ENCODE results near the gene IKZF3. TPM values are rescaled to one million over a fixed set of nuclear protein-coding genes. Genes with fewer than 3 reads are reported as not detected.

The IKZF3 gene
- total RNA-seq, 2 donors from 2014 or later: 4.8 to 5.6 TPM

DNA sequence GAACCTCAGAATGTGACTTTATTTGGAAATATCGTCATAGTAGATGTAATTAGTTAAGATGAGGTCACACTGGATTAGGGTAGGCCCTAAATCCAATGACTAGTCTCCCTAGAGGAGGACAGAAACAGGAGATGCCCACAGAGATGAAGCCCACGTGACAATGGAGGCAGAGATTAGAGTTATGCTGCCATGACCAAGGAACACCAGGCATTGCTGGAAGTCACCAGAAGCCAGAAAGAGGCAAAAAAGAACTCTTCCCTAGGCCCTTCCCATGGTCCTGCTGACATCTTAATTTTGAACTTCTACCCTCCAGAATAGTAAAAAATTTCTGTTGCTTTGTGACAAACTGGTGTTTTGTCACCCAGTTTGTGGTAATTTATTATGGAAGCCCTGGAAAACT, 49.6 kb downstream of the IKZF3 start:
- ATAC-seq (ENCODE audit: insufficient number of reproducible peaks, low FRiP score, low read depth): no peak
- no peaks in the 10 kb centered on the region for H3K4me1 ChIP-seq (ENCODE audit: control insufficient read depth in 1 of 2, low read depth in 2 of 2)
- H3K9me3 ChIP-seq: no peaks in the 10 kb centered on the region
- DNase-seq (ENCODE audit: low spot score): no peak
- H3K4me3 ChIP-seq: no peak overlapping the region
- TF ChIP-seq, protein P1, sequence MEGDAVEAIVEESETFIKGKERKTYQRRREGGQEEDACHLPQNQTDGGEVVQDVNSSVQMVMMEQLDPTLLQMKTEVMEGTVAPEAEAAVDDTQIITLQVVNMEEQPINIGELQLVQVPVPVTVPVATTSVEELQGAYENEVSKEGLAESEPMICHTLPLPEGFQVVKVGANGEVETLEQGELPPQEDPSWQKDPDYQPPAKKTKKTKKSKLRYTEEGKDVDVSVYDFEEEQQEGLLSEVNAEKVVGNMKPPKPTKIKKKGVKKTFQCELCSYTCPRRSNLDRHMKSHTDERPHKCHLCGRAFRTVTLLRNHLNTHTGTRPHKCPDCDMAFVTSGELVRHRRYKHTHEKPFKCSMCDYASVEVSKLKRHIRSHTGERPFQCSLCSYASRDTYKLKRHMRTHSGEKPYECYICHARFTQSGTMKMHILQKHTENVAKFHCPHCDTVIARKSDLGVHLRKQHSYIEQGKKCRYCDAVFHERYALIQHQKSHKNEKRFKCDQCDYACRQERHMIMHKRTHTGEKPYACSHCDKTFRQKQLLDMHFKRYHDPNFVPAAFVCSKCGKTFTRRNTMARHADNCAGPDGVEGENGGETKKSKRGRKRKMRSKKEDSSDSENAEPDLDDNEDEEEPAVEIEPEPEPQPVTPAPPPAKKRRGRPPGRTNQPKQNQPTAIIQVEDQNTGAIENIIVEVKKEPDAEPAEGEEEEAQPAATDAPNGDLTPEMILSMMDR (IDR thresholded peaks at IDR 0.05): no peak
- no peaks in the 10 kb centered on the region for H3K36me3 ChIP-seq
- no peaks in the 10 kb centered on the region for H3K27me3 ChIP-seq (replicated peaks; ENCODE audit: insufficient read depth)
- no peak overlapping the region for H3K27ac ChIP-seq

DNA sequence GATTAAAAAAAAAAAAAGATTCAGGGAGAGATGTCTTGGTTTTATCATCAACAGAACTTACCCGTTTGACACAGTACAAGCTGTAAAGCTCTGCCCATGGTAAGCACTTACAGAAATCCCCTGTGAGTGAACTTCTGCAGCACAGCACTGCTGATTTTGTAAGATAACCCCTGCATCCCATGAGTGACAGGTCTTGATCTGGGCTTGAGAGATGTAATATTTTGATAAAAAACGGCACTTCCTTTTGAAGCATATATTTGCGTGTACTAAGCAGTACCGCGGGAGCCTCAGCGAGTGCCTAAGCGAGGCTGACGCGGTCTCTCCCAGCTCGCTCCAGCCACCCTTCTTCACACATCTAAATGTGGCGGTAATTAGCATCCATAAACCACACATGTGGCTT, 50.5 kb downstream of the IKZF3 start:
- no peak overlapping the region for H3K4me3 ChIP-seq
- no peaks in the 10 kb centered on the region for H3K27me3 ChIP-seq (replicated peaks; ENCODE audit: insufficient read depth)
- no peak for ATAC-seq (ENCODE audit: insufficient number of reproducible peaks, low FRiP score, low read depth)
- TF ChIP-seq, protein P1 (IDR thresholded peaks at IDR 0.05): no peak
- H3K27ac ChIP-seq: no peak overlapping the region
- no peaks in the 10 kb centered on the region for H3K36me3 ChIP-seq
- H3K4me1 ChIP-seq (ENCODE audit: control insufficient read depth in 1 of 2, low read depth in 2 of 2): no peaks in the 10 kb centered on the region
- H3K9me3 ChIP-seq: no peaks in the 10 kb centered on the region
- no peak for DNase-seq (ENCODE audit: low spot score)

DNA sequence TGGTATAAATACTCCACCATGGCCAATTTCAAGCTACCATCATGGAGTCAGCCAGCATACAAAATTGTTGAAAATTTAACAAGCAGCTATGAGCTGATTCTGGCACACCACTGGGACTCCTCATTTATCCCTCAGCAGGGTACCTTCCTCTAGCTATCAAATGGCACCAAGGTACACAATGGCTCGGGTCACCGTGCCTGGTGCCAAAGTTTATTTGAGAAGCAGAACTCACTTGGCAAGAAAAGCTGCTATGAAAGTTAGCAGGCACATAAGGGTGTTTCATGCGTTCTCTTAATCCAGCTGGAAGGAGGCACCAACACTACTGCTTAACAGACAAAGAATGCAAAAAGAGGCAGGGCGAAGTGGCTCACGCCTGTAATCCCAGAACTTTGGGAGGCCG, 51.6 kb downstream of the IKZF3 start:
- H3K4me1 ChIP-seq (ENCODE audit: control insufficient read depth in 1 of 2, low read depth in 2 of 2): no peaks in the 10 kb centered on the region
- TF ChIP-seq, protein P1 (IDR thresholded peaks at IDR 0.05): no peak
- no peak for ATAC-seq (ENCODE audit: insufficient number of reproducible peaks, low FRiP score, low read depth)

DNA sequence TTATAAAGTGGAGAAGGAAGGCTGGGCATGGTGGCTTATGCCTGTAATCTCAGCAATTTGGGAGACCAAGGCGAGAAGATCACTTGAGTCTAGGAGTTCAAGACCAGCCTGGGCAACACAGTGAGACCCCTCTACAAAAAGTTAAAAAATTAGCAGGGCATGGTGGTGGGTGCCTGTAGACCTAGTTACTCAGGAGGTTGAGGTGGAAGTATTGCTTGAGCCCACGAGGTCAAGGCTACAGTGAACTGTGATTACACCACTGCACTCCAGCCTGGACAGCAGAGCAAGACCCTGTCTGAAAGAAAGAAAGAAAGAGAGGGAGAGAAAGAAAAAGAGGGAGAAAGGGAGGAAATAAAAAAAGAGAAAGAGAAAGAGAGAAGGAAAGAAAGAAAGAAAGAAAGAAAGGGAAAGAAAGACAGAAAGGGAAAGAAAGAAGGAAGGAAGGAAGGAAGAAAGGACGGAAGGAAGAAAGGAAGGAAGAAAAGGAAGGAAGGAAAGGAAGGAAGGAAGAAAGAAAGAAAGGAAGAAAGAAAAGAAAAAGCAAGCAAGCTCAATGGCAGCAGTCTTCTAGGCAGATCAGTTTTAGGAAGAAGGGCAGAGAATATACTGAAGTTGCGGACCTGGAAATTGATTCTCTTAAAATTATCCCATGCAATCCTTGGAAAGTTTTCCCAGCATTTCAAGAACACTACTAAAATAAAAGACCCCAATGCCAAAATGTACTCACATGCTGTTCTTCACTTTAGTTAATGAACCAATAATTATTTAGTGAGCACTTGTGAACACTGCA, 53.0 kb downstream of the IKZF3 start:
- Histone ChIP-seq H3K9me3 (no peaks in the 10 kb centered on the region), H3K27ac (no peak overlapping the region), H3K36me3 (no peaks in the 10 kb centered on the region), H3K4me3 (no peak overlapping the region), H3K4me1 (ENCODE audit: control insufficient read depth in 1 of 2, low read depth in 2 of 2) (no peaks in the 10 kb centered on the region), H3K27me3 (replicated peaks; ENCODE audit: insufficient read depth) (no peaks in the 10 kb centered on the region)
- DNase-seq (ENCODE audit: low spot score): no peak
- ATAC-seq (ENCODE audit: insufficient number of reproducible peaks, low FRiP score, low read depth): no peak
- TF ChIP-seq, protein P1 (IDR thresholded peaks at IDR 0.05): no peak

More for the DNA sequence above, 51.6 kb downstream of the IKZF3 start:
- no peak overlapping the region for H3K4me3 ChIP-seq
- H3K27ac ChIP-seq: no peak overlapping the region
- DNase-seq (ENCODE audit: low spot score): no peak
- H3K9me3 ChIP-seq: no peaks in the 10 kb centered on the region
- H3K36me3 ChIP-seq: no peaks in the 10 kb centered on the region
- H3K27me3 ChIP-seq (replicated peaks; ENCODE audit: insufficient read depth): no peaks in the 10 kb centered on the region

DNA sequence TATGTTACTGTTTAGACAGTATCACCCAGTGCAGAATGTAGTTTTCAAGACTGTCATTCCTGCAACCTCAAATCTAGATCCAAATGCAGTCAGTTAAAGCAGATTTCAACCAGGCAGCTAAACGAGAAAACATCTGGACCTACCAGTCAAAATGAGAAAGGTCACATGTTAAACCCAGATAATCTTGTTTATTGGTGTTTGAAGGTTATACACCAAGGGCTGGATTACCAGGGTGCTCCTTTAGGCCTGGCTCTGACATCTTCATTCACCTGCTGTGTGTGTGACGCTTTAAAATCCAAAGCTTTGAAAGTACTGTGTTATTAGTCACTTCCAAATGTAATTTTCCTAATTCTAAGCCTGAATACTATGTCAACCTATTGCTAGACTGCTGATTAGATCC, 54.9 kb downstream of the IKZF3 start:
- no peak for DNase-seq (ENCODE audit: low spot score)
- TF ChIP-seq, protein P1 (IDR thresholded peaks at IDR 0.05): no peak
- no peaks in the 10 kb centered on the region for H3K9me3 ChIP-seq
- no peaks in the 10 kb centered on the region for H3K4me1 ChIP-seq (ENCODE audit: control insufficient read depth in 1 of 2, low read depth in 2 of 2)
- no peak overlapping the region for H3K27ac ChIP-seq
- no peak for ATAC-seq (ENCODE audit: insufficient number of reproducible peaks, low FRiP score, low read depth)
- no peak overlapping the region for H3K4me3 ChIP-seq
- H3K27me3 ChIP-seq (replicated peaks; ENCODE audit: insufficient read depth): no peaks in the 10 kb centered on the region
- no peaks in the 10 kb centered on the region for H3K36me3 ChIP-seq

Data from thoracic aorta (tissue), 2 donors.